ENCODE data around the gene MT1M. TPM values are rescaled to one million over a fixed set of nuclear protein-coding genes. Genes with fewer than 3 reads are reported as not detected.

The MT1M gene
- total and polyA plus RNA-seq, 2 experiments from 2014 or later = 8.2 to 15.2 TPM

DNA sequence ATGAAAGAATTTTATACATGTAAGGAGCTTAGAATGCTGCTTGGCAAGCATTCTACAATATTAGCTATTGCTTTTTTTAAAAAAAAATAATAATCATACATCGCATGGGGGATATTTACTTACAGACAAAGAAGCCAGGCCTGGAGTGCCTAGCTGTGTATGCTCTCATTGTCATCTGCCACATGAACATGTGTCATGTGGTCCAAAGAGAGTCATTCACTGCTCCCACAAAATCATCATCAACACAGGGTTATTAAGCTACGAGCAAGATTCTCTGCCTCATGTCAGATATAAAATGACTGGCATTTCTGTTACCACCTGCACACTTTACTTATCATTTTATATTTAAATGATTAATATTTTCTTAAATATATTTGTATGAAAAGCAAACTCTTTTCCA, 8.8 kb upstream of the MT1M start:
- Histone ChIP-seq H3K9me3 (ENCODE audit: low read depth) (no peaks in the 10 kb centered on the region), H3K9ac (no peak overlapping the region), H3K27me3 (replicated peaks; ENCODE audit: insufficient read depth) (no peaks in the 10 kb centered on the region), H2AFZ (no peak overlapping the region), H3K36me3 (ENCODE audit: low read depth) (no peaks in the 10 kb centered on the region), H3K79me2 (ENCODE audit: insufficient read depth) (peaks cover 11% of the 10 kb centered on the region), H4K20me1 (ENCODE audit: insufficient read depth) (no peaks in the 10 kb centered on the region), H3K9me2 (ENCODE audit: insufficient read depth) (no peaks in the 10 kb centered on the region), H3K4me2 (ENCODE audit: unreplicated experiment) (no peak overlapping the region), H3K4me1 (ENCODE audit: insufficient read depth) (peaks cover 4% of the 10 kb centered on the region; the same call in 1 of the 2 replicates), H3F3A (ENCODE audit: insufficient read depth) (peaks cover 21% of the 10 kb centered on the region), H3K27ac (no peak overlapping the region), H3K4me3 (no peak overlapping the region)
- 97% methylated on average over 2 of the region's 2 CpGs for WGBS, 2 experiments (ENCODE audit: low coverage in 1 of 2, low lambda C conversion rate in 2 of 2, missing lambda C conversion rate in 2 of 2)
- no peak for DNase-seq
- in situ Hi-C loops (cut with MboI) = no loop called here
- TF ChIP-seq EZH2phosphoT487 (IDR thresholded peaks at IDR 0.05; ENCODE audit: insufficient read depth, low read depth) (no peak), EZH2 (IDR thresholded peaks at IDR 0.05; ENCODE audit: insufficient read depth, poor library complexity, severe bottlenecking) (no peak)

GRCh38 chr16:56625140-56625942, 7.1 kb upstream of the MT1M start, which contains the start of gene MT1E:
Gene MT1E, plus strand, starts transcription at chr16:56625781. Its CDS starts 71 bp downstream, at chr16:56625852.
- no peaks in the 10 kb centered on the region for H3K27me3 ChIP-seq (replicated peaks; ENCODE audit: insufficient read depth)
- H3K36me3 ChIP-seq (ENCODE audit: low read depth) = no peaks in the 10 kb centered on the region
- H3K9me3 ChIP-seq (ENCODE audit: low read depth) = no peaks in the 10 kb centered on the region
- in situ Hi-C loops (cut with MboI) = no loop called here
- peak within 1 kb of the TSS; percentile 96 for H3K9ac ChIP-seq
- WGBS, 2 experiments (ENCODE audit: low coverage in 1 of 2, low lambda C conversion rate in 2 of 2, missing lambda C conversion rate in 2 of 2) = 4 to 5% methylated on average over 48 to 62 of the region's 62 CpGs
- peaks cover 11% of the 10 kb centered on the region for H3K79me2 ChIP-seq (ENCODE audit: insufficient read depth)
- TF ChIP-seq EZH2phosphoT487 (IDR thresholded peaks at IDR 0.05; ENCODE audit: insufficient read depth, low read depth) (no peak), EZH2 (IDR thresholded peaks at IDR 0.05; ENCODE audit: insufficient read depth, poor library complexity, severe bottlenecking) (no peak)
- peak within 1 kb of the TSS; percentile 89 for H2AFZ ChIP-seq
- peak; percentile 97 for DNase-seq
- H3K4me3 ChIP-seq = peak within 1 kb of the TSS; percentile 91
- peaks cover 4% of the 10 kb centered on the region; the same call in 1 of the 2 replicates for H3K4me1 ChIP-seq (ENCODE audit: insufficient read depth)
- peak within 1 kb of the TSS; percentile 98 for H3K27ac ChIP-seq
- H3K4me2 ChIP-seq (ENCODE audit: unreplicated experiment) = peak within 1 kb of the TSS; percentile 98
- no peaks in the 10 kb centered on the region for H4K20me1 ChIP-seq (ENCODE audit: insufficient read depth)
- peaks cover 28% of the 10 kb centered on the region for H3F3A ChIP-seq (ENCODE audit: insufficient read depth)
- H3K9me2 ChIP-seq (ENCODE audit: insufficient read depth) = no peaks in the 10 kb centered on the region

DNA sequence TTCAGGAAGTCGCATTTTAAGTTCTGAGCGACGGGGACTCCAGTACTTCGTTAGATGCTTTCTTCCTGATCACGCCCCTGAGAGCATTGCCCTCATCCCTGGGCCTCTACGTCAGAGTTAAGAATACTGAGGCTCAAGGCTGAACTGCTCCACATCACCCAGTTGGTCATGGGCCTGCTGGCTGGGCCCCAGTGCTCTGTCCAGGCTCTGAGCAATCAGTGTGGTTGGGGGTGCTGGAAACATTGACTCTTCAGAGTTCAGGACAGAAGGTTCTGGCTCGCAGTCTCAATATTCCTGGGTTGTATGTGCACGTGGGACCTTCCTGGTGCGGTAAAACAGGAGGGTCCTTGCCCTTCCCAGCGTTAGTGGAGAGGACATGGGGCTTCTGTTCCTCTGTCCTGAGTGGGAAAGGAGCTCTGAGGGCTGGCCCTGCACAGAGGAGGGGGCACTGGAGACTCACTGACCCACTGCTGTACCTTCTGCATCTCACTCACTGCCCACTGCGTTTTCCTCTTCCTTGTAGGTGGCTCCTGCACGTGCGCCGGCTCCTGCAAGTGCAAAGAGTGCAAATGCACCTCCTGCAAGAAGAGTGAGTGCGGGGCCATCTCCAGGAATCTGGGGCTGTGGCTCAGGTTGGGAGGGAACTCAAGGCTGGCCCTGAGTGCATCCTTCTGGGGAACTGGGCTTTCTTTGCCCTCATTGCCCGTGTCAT, 6.4 kb upstream of the MT1M start:
- Histone ChIP-seq H3K9ac (peak overlapping the region; percentile 96), H4K20me1 (ENCODE audit: insufficient read depth) (no peaks in the 10 kb centered on the region), H3K79me2 (ENCODE audit: insufficient read depth) (peaks cover 11% of the 10 kb centered on the region), H3K4me1 (ENCODE audit: insufficient read depth) (peaks cover 4% of the 10 kb centered on the region; the same call in 1 of the 2 replicates), H3K36me3 (ENCODE audit: low read depth) (no peaks in the 10 kb centered on the region), H3K9me2 (ENCODE audit: insufficient read depth) (no peaks in the 10 kb centered on the region), H3K9me3 (ENCODE audit: low read depth) (no peaks in the 10 kb centered on the region), H2AFZ (peak overlapping the region; percentile 89), H3K27me3 (replicated peaks; ENCODE audit: insufficient read depth) (no peaks in the 10 kb centered on the region), H3K27ac (peak overlapping the region; percentile 98), H3K4me3 (peak overlapping the region; percentile 91), H3F3A (ENCODE audit: insufficient read depth) (peaks cover 29% of the 10 kb centered on the region), H3K4me2 (ENCODE audit: unreplicated experiment) (peak overlapping the region; percentile 98)
- TF ChIP-seq EZH2 (IDR thresholded peaks at IDR 0.05; ENCODE audit: insufficient read depth, poor library complexity, severe bottlenecking) (no peak), EZH2phosphoT487 (IDR thresholded peaks at IDR 0.05; ENCODE audit: insufficient read depth, low read depth) (no peak)
- peak; percentile 94 for DNase-seq
- 8% methylated on average over 16 of the region's 16 CpGs for WGBS, 2 experiments (ENCODE audit: low coverage in 1 of 2, low lambda C conversion rate in 2 of 2, missing lambda C conversion rate in 2 of 2)
- in situ Hi-C loops (cut with MboI) = no loop called here

DNA sequence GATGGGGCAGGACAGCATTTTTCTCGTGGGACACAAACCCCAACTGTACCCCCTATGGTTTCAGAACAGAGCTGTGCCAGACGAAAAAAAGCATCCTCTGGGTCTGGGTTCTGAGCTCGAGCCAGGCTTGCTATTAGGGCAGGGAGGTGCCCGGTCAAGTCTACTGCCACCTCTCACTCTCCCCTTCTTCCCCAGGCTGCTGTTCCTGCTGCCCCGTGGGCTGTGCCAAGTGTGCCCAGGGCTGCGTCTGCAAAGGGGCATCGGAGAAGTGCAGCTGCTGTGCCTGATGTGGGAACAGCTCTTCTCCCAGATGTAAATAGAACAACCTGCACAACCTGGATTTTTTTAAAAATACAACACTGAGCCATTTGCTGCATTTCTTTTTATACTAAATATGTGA, 5.8 kb upstream of the MT1M start:
- no peaks in the 10 kb centered on the region for H3K9me2 ChIP-seq (ENCODE audit: insufficient read depth)
- H3K4me3 ChIP-seq = peak overlapping the region; percentile 91
- peaks cover 34% of the 10 kb centered on the region for H3F3A ChIP-seq (ENCODE audit: insufficient read depth)
- in situ Hi-C loops (cut with MboI) = no loop called here
- no peaks in the 10 kb centered on the region for H3K36me3 ChIP-seq (ENCODE audit: low read depth)
- peak overlapping the region; percentile 98 for H3K27ac ChIP-seq
- H2AFZ ChIP-seq = no peak overlapping the region
- TF ChIP-seq EZH2 (IDR thresholded peaks at IDR 0.05; ENCODE audit: insufficient read depth, poor library complexity, severe bottlenecking) (no peak), EZH2phosphoT487 (IDR thresholded peaks at IDR 0.05; ENCODE audit: insufficient read depth, low read depth) (no peak)
- H3K4me2 ChIP-seq (ENCODE audit: unreplicated experiment) = peak overlapping the region; percentile 98
- H3K79me2 ChIP-seq (ENCODE audit: insufficient read depth) = peaks cover 11% of the 10 kb centered on the region
- no peaks in the 10 kb centered on the region for H3K27me3 ChIP-seq (replicated peaks; ENCODE audit: insufficient read depth)
- H4K20me1 ChIP-seq (ENCODE audit: insufficient read depth) = no peaks in the 10 kb centered on the region
- peak; percentile 24 for DNase-seq
- H3K9me3 ChIP-seq (ENCODE audit: low read depth) = no peaks in the 10 kb centered on the region
- peak overlapping the region; percentile 96 for H3K9ac ChIP-seq
- WGBS, 2 experiments (ENCODE audit: low coverage in 1 of 2, low lambda C conversion rate in 2 of 2, missing lambda C conversion rate in 2 of 2) = 1 to 7% methylated on average over 7 of the region's 7 CpGs
- peaks cover 4% of the 10 kb centered on the region; the same call in 1 of the 2 replicates for H3K4me1 ChIP-seq (ENCODE audit: insufficient read depth)
